Activated CD4-positive, alpha-beta T cell treated with anti-CD3 and anti-CD28 coated beads, Interleukin-2, Interleukin-6, amounts not matched to agents 100 ng/mL and 50 ng/mL, durations not matched to agents 16 hours and 8 hours (primary cell): ENCODE results near the gene SSH2.

Source experiments
- DNase-seq: peaks from one replicate; pipeline ENCODE4 v3.0.0-alpha.2; 2020

SSH2 gene

DNA sequence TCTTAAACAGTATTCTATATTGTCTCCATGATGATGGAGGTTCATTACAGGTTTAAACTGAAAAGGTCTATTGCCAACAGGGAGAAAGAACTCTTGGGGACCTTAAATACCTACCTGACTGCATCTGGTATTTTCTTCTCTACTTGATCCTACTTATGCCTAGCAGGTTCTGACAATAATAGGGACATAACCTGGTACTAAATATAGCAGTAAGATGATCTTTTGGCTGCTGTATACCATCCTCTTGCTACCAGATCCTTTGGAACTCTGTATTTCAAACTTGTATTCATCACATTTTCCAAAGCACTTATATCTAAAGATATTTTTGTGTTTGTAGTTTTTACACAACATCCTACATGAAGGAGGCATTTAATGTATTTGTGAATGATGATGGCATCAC is 160.8 kb downstream of the SSH2 start:
- DNase-seq, result no peak

DNA sequence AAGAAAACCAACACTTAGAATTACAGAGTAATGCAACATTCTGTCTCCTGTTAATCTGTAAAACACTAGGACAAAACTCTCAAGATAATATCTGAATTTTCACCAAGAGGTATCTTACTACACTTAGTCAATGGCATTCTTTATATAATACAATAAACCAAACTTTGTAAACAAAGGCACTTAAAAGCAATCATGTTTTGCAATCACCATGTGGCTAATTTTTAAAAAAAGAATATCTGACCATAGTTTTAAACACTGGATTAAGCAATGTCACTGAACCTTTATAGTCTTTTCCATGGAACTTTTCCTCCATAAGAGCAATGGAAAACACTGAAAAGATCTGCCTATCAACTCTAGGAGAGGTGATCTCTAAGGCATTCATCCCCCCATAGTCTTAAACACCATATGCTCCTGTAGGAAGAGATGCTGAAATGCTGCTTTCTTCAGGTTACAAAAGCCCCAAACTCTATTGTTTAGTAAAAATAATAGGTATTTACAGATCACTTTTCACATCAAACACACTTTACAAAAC is 163.2 kb downstream of the SSH2 start:
- DNase-seq, result no peak

DNA sequence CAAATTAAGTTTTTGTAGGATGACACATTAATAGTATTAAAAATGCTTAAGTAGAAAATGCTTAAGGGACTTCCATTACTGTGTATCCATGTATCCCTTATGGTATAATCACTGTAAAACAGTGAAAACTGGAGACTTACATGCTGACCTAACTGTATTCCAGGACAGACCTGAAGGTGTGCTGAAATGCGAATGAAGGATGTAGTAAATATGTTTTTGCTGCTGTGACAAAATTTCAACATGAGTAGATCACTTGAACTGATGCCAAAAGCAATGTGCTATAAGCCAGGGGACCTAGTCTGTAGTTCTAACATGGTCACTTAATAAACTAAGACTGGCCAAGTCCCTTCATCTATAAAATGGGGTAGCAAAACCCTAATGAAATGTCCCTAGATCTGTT is 165.3 kb downstream of the SSH2 start:
- DNase-seq, result no peak

DNA sequence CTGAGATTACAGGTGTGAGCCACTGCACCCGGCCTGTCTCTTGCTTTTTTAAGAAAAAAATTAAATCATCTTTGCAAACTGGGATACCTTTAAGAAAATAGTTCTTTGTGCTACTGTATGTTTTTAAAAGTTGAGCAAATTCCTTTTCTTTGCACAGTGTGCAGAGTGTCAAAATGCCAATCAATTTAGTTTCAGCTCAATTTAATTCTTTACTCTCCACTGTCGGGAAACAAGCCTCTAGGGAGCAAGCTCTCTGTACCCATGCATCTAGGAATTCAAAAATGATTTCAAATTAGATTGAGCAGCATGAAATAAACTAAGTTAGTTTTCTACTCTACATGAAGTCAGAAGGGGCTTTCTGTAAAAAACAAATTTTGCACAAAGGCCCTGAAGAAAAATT is 165.8 kb downstream of the SSH2 start:
- DNase-seq, result no peak

DNA sequence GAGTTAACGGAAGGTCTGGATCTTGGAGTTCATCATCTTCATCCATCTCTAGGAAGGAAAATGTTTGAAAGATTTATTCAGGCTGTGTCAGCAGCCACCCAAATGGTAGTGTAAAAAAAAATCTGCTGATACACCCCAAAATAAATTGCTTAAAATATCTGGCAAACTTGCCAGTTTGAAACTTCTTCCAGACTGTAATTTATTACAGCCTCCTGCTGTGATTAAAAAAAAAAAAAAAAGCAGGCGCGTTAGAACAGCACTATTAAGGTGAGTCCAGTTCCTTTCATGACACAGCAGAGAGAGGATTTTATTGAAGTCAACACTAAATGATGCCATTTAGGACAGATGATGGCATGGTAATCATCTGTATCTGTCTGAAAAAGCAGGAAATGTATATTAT is 166.8 kb downstream of the SSH2 start:
- DNase-seq, result no peak

DNA sequence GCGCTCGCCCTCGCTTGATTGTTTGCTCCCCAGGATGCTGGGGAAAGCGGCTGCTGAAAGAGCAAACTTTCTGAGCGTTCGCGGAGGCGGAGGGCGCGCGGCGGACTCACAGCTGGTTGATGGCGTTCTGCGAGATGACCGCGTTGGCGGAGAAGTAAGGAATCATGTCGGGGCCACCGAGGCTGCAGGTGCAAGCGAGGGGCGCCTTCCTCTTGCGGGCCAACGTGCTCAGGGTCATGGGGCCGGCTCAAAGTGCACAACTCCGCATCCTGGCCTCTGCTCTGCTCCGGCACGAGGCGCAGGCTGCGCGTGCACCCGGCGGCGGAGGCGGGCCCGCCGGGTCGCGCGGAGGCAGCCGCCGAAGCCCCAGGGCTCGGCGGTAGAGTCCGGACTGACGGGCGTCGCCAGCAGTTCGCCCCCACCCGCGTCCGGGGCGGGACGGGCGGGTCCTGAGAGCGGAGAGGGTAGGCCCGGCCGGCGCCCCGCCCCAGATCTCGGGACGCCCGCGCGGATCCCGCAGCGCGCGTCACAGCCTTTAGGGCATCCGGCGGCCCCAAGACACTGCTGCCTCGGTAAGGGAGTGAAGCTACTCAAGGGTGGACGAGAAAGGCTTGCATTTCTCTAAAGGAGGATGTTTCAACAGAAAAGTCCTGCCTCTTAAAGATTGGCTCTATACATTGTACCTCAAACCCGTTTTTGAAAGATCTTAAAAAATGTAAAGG is 168.8 kb downstream of the SSH2 start:
- peak; percentile 96 for DNase-seq

DNA sequence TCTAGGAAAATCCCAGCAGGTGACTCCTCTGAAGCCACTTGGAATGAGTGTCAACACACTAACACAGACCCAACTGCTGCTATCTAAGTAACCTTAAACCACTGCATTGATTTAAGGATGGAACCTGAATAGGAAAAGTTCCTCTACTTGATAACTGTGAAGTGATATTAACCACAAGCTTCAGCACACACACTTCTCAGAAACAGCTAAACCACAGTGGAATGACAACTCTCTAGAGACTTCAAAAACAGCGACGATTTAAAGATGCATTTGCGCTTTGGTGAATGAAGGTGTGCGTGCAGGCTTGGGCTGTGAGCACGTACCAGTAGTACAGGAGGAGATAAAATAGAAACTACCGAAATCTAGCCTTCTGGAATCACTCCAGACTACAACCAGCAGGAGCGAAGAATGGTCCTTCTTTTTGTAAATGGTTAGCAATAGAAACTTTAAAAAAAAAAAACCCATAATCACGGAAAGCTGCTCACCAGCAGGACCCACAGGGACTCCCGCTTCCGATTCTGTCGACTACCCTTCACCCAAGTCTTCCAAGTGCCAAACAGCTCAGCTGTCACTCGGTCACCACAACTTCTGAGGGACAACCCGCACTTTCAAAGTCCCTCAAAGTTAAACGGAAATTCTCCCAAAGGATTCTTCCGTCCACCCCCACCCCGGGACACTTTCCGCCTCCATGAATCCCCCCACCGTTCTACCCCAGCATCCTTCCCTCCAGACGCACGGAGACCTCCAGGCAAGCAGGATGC is 169.6 kb downstream of the SSH2 start:
- DNase-seq, result peak; percentile 80

DNA sequence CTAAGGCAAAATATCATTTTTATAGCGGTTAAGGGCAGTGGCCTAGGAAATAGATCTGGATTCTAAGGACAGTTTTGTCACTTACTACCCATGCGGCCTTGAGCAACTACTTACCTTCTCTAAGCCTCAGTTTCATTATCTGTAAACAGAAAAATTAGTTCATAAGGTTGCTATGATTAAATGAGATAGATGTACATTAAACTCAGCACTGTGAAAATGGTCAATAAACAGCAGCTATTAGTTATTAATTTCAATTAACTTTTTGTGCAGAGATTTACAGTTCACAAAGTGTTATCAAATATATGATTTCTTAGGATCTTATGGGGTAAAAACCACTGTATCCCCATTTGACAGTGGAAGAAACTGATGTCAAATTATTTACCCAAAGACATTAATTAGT is 171.8 kb downstream of the SSH2 start:
- no peak for DNase-seq

DNA sequence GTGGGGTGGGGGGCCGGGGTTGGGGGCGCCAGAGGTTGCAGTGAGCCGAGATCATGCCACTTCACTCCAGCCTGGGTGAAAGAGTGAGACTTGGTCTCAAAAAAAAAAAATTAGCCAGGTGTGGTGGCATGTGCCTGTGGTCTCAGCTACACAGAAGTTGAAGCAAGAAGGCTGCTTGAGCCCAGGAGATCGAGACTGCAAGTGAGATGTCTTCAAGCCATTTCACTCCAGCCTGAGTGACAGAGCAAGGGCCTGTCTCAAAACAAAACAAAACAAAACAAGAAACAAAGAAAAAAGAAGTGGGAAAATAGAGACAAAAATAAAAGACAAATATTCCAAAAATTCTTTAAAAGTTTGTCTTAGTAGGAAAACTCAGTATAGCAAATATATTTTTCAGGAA is 172.2 kb downstream of the SSH2 start:
- no peak for DNase-seq

DNA sequence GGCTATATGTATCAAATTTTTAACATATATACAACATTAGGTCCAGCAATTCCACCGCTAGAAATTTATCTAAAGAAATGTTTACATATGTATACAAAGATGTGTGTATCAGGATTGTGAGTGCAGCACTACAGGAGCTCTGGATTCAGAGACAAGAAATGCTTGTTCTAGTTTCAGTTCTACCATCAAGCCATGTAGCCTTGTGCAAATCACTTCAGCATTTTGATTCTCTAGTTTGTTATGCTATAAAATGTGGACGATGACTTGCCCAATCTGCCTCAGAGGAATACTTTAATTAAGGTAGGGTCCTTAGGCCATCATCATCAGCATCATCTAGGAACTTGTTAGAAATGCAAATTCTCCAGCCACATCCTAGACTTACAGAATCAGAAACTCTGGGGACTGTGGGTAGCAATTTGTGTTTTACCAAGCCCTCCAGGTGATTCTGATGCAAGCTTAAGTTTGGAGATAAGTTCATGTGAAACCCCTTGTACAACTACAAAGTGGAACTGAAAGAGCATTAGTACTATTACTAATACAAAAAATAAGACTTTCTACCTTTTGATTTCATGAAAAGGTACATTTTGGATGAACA is 176.1 kb downstream of the SSH2 start:
- no peak for DNase-seq

DNA sequence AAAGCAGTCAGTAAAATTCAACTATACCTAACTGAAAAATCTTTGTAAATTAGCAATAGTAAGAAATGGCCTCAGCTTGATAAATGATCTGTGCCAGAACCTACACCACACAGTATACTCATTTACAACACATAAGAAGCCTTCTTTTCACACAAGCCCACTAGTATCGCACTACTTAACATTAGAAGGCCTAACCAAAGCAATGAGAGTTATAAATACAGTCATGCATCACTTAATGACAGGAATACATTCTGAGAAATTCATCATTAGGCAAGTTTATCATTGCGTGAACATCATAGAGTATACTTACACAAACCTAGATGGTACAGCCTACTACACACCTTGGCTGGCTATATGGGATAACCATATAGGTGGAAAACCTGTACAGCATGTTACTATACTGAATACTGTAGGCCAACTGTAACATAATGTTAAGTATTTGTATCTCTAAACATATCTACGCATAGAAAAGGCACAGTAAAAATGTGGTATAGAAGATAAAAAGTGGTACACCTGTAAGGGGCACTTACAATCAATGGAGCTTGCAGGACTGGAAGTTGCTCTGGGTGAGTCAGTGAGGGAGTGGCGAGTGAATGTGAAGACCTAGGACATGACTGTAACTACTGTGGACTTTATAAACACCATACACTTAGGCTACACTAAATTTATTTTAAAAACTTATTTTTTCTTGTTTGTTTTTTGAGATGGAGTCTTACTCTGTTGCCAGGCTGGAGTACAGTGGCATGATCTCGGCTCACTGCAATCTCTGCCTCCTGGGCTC is 180.8 kb downstream of the SSH2 start:
- DNase-seq, result no peak

DNA sequence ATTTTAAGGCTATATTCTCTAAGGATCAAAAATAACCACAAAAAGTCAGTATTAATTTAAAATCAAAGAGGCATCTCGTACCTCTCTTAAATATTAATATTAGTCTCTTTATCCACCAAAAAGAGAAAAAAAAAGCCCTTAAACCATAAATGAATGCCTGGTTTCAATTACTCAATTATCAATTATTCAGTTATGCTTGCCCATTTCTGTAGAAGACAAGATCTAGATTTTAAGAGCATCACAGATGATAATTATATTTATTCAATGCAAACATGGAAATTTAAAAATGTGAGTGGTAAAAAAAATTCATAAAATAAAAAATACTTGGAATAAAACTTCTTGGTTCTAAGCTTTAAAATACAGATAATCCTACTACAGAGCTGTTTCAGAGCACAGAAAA is 181.6 kb downstream of the SSH2 start:
- DNase-seq, result no peak

DNA sequence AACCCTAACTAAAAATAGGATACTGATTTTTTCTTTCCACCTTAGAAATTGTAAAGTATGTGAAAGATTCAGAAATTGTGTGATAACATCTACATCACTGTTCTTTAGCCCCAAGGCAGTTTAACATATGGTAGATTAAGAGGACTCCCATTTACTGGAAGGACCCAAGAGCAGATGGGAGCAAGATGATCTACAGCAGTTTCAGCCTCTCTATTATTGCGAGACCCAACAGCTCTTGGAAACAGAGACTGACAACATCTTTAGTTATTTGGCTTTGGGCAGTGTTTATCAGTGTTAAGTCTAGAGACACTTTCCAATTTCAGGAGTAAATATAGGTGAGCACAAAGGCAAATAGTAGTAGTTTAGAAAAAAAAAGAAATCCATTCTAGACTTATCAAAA is 182.4 kb downstream of the SSH2 start:
- no peak for DNase-seq

DNA sequence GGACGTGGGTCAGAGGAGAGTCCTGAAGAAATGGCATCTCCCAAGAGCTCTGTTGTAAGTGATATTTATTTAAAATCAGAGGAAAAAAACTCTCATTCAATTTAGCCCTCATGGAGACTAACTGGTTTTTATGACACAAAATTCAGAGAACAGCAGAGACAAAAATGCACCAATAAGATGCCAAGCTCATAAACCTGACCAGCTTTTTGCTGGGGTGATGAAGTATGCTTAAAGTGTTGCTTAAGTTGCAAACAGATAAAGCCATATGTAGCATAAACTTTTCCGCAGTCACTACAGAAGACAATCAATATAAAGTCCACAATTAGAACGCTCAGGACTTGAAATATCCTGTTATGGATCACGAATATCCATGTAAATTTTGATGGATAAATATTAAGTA is 183.4 kb downstream of the SSH2 start:
- no peak for DNase-seq

DNA sequence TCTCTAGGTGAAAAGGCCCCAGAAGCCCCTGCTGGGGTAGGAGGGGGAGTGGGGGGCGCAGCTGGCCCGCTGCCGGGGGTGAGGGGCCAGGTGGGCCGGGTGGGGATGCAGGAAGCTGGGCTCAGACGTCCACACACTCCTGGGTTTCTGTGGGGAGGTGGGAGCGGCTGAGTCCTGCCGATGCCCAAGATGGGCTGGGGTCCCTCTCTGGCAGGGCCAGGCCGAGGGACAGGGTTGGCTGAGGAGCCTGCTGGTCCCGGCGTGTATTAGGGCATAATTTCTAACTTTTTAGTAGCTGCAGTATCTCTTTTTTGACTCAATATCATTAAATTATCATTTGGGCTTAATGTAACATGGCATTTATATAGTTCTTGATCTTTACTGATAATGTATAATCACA is 185.9 kb downstream of the SSH2 start:
- DNase-seq, result no peak

DNA sequence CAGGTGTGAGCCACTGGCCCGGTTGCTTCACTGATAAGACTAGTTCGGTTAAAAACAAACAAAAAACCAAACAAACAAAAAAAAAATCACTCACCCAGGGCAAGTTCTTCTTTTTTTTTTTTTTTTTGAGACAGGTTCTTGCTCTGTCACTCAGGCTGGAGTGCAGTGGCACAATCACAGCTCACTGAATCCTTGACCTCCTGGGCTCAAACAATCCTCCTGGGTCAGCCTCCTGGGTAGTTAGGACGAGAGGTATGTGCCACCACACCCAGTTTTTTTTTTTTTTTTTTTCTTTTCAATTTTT is 187.9 kb downstream of the SSH2 start:
- DNase-seq, result no peak

DNA sequence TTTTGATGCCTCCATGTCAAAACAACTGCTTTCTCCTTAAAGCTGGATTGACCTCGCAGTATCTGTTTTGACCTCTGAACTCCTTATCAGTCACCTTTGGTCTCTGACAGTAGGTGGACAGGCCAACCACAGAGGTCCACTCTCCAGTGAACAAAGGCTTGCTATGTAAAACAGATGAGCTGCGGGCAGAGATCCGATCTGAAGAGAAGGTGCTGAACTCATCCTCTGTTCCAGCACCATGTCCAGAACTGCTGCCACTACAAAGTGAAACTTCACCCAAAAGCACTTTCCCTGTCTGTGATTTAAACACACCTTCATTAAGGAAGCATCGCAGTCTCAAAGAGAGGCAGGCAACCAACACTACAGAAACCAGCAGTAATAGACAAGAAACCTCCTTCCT is 190.0 kb downstream of the SSH2 start:
- no peak for DNase-seq

DNA sequence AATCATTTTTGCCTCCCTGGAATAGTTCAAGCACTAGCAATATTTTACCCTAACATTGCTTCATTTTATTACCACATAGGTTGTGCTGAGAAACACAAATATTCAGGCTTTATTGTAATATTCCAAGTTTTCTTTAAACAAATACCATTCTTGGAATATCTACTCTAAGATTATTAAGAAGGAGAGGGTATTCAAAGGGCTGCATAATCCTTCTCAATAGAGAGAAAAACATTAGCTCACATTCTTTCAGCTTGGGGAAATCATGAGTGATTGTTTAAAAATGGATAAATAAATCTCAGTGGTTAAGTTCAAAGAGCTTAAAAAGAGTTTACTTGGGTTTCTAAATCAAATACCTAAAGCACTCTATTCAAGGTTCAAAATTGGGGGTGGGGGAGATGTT is 195.4 kb downstream of the SSH2 start:
- DNase-seq, result no peak

DNA sequence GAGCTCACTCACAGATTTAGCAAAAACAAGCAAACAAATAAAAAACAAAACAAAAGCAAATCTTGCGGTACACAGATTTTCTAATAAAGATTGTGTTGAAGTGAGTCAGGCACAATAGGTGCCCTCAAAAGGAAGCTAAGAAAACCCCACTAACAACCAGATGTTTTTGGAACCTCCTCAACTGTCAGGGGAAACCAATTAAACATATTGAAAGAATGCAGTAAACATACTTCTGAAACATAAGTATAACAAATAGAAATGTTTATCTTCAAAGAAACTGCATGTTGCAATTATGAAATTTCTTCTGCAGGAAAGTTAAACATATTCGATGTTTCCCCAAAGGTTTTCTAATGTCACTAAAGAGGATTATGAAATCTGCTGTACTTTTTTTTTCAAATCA is 196.9 kb downstream of the SSH2 start:
- DNase-seq, result no peak

DNA sequence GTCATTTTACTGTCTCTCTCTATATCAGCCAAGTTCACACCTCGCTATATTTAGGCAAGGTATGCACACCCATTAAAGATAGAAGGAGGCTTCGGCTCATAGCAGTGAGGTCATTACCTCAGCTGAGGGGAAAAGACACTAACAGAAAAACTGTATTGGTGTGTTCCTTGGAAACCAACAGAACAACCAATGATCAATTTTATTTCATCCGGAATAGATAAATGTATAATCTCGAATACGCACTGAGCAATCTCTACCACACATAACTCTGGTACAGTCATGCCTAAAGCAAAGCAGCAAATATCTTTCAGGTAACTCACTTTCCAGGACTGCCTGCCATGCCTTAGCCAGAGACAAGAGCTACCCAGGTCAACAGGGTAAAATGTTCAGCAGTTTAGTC is 197.4 kb downstream of the SSH2 start:
- DNase-seq, result no peak

DNA sequence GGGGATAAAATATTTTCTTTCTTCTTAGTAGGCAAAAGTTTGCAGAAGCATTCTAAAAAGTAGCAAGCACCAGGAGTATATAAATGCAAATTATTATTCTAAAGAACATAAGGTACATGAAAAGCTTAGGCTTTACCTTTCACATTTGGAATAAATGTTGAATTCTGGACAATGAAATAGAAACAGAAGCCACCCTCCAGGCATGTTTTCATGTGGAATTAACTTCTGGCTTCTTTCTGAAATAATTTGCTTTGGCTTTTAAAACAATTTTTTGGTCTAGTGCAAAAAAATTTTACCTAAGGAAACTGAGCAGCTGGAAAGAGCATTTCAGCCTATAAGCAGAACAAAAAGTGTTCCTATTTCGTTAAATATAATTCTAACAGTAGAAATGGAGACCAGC is 197.8 kb downstream of the SSH2 start:
- no peak for DNase-seq

DNA sequence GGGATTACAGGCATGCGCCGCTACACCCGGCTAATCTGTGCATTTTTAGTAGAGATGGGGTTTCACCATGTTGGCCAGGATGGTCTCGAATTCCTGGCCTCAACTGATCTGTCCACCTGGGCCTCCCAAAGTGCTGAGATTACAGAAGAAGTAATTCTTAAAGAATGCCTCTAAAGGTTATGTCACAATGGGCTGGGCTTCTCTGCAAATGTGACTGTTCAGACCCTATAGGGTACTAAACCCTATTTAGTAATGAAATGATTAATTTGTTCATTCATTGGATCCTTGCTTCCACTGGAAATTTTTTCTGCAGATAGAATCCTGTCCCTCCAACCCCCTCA is 198.5 kb downstream of the SSH2 start:
- DNase-seq, result no peak

DNA sequence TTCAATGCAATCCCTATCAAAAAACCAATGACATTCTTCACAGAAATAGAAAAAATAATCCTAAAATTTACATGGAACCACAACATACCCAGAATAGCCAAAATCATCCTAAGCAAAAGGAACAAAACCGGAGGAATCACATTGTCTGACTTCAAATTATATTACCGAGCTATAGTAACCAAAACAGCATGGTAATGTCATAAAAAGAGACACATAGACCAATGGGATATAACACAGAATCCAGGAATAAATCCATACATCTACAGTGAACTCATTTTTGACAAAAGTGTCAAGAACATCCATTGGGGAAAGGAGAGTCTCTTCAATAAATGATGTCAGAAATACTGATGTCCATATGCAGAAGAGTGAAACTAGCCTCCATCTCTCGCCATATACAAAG is 201.5 kb downstream of the SSH2 start:
- no peak for DNase-seq
